IMR-90 (cell line): ENCODE data around the gene ALK.

Experiments used
- BHLHE40 ChIP-seq: fragments of 150-350 bp; IDR thresholded peaks from 2 replicates; pipeline ENCODE4 v1.6.1; 2016; ENCODE audit warnings: mild to moderate bottlenecking, low read depth, low read length
- CEBPB ChIP-seq: IDR thresholded peaks from 2 replicates; pipeline ENCODE4 v1.6.1; 2012; ENCODE audit warnings: low read depth, low read length, improper control_type of control experiment
- CTCF ChIP-seq: conservative IDR thresholded peaks from 2 replicates; pipeline ENCODE4 v1.5.1; 2012; ENCODE audit warnings: mild to moderate bottlenecking, low read depth, low read length, improper control_type of control experiment
- ELK1 ChIP-seq: fragments of 150-350 bp; IDR thresholded peaks from 2 replicates; pipeline ENCODE4 v1.6.1; 2016; ENCODE audit warnings: low read depth, mild to moderate bottlenecking, low read length, moderate library complexity, borderline replicate concordance
- MAZ ChIP-seq: IDR thresholded peaks from 2 replicates; pipeline ENCODE4 v1.6.1; 2012; ENCODE audit warnings: low read depth, mild to moderate bottlenecking, low read length, improper control_type of control experiment, moderate library complexity, borderline replicate concordance
- MXI1 ChIP-seq: IDR thresholded peaks from 2 replicates; pipeline ENCODE4 v1.6.1; 2012; ENCODE audit warnings: low read depth, mild to moderate bottlenecking, low read length, moderate library complexity, borderline replicate concordance
- NFE2L2 ChIP-seq: fragments of 150-350 bp; IDR thresholded peaks from 2 replicates; pipeline ENCODE4 v1.6.1; 2016; ENCODE audit warnings: low read depth, mild to moderate bottlenecking, low read length
- POLR2A ChIP-seq: IDR thresholded peaks from 2 replicates; pipeline ENCODE4 v1.6.1; 2012; ENCODE audit warnings: mild to moderate bottlenecking, low read depth, low read length
- RAD21 ChIP-seq: IDR thresholded peaks from 2 replicates; pipeline ENCODE4 v1.6.1; 2012; ENCODE audit warnings: low read length, improper control_type of control experiment
- RCOR1 ChIP-seq: IDR thresholded peaks from 2 replicates; pipeline ENCODE4 v1.6.1; 2012; ENCODE audit warnings: mild to moderate bottlenecking, low read length, improper control_type of control experiment; ENCODE audit not compliant: insufficient replicate concordance
- RFX5 ChIP-seq: IDR thresholded peaks from 2 replicates; pipeline ENCODE4 v1.8.0; 2012; ENCODE audit warnings: low read depth, mild to moderate bottlenecking, low read length, moderate library complexity
- SMC3 ChIP-seq: fragments of 150-350 bp; IDR thresholded peaks from 2 replicates; pipeline ENCODE4 v1.6.1; 2016; ENCODE audit warnings: low read depth, mild to moderate bottlenecking, antibody characterized with exemption, low read length, moderate library complexity
- USF2 ChIP-seq: fragments of 150-350 bp; IDR thresholded peaks from 2 replicates; pipeline ENCODE4 v1.6.1; 2017; ENCODE audit warnings: mild to moderate bottlenecking, antibody characterized with exemption, low read length, low read depth

GRCh38 chr2:29293830-29294438 lies 627.5 kb downstream of the ALK start:
- TF ChIP-seq CEBPB (no peak), CTCF (no peak), SMC3 (no peak), ELK1 (no peak), RCOR1 (no peak), POLR2A (no peak), USF2 (no peak), RAD21 (no peak), MAZ (no peak), MXI1 (no peak), NFE2L2 (no peak), RFX5 (no peak), BHLHE40 (no peak)
